ENCODE data around the gene BBIP1.

Gene BBIP1

DNA sequence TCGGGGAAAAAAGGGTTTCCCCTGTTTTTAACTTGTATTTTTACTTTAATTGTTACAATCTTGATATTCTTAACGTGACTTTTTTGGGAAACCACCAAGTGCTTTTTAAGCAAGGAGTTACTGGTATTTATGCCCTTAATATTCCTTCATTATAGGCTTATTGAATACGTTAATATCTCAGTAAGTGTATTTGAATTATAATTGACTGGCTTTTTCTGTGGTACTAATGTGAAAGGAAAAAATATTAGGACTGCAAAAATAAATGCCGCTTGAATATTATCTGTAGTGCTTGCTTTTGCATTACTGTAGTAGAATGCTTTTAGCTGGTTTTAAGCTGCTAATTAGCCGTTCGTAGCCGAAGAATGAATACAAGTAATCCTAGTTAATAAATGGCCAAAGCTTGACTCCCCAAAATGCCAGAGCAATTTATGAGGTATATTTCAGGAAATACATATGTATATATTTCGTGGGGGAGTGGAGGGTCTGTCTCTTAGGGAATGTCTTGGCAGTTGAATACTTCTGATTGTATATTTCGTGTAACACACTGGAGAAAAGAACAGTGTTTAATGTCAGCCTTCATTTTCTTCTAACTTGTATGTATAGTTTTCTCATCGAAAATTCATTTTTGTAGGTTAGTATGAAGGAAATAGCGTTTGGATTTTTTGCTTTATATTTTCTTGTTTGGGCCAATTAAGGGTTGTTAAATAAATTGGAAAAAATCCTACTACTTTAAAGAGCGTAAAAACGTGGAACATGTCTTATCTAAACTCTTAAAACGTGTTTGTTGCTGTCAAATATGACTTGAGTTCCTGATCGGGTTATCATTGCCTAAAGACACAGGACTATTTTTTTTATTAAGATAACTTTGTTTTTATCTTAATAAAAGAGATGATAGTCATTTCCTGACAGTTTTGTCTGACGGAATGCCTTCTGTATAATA, 45.7 kb downstream of the BBIP1 start:
- no peaks in the 10 kb centered on the region for H3K27me3 ChIP-seq (ENCODE audit: insufficient read depth, low read depth, severe bottlenecking)
- H3K27ac ChIP-seq = peak overlapping the region; percentile 97
- peaks cover 6% of the 10 kb centered on the region for H3K36me3 ChIP-seq
- DNase-seq = no peak
- TF ChIP-seq, protein P1, sequence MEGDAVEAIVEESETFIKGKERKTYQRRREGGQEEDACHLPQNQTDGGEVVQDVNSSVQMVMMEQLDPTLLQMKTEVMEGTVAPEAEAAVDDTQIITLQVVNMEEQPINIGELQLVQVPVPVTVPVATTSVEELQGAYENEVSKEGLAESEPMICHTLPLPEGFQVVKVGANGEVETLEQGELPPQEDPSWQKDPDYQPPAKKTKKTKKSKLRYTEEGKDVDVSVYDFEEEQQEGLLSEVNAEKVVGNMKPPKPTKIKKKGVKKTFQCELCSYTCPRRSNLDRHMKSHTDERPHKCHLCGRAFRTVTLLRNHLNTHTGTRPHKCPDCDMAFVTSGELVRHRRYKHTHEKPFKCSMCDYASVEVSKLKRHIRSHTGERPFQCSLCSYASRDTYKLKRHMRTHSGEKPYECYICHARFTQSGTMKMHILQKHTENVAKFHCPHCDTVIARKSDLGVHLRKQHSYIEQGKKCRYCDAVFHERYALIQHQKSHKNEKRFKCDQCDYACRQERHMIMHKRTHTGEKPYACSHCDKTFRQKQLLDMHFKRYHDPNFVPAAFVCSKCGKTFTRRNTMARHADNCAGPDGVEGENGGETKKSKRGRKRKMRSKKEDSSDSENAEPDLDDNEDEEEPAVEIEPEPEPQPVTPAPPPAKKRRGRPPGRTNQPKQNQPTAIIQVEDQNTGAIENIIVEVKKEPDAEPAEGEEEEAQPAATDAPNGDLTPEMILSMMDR (IDR thresholded peaks at IDR 0.05; ENCODE audit: low read depth, low read length) = no peak
- no peaks in the 10 kb centered on the region for H3K9me3 ChIP-seq (ENCODE audit: severe bottlenecking)
- peak overlapping the region; percentile 54 for H3K4me3 ChIP-seq (ENCODE audit: low read depth, low read length)

DNA sequence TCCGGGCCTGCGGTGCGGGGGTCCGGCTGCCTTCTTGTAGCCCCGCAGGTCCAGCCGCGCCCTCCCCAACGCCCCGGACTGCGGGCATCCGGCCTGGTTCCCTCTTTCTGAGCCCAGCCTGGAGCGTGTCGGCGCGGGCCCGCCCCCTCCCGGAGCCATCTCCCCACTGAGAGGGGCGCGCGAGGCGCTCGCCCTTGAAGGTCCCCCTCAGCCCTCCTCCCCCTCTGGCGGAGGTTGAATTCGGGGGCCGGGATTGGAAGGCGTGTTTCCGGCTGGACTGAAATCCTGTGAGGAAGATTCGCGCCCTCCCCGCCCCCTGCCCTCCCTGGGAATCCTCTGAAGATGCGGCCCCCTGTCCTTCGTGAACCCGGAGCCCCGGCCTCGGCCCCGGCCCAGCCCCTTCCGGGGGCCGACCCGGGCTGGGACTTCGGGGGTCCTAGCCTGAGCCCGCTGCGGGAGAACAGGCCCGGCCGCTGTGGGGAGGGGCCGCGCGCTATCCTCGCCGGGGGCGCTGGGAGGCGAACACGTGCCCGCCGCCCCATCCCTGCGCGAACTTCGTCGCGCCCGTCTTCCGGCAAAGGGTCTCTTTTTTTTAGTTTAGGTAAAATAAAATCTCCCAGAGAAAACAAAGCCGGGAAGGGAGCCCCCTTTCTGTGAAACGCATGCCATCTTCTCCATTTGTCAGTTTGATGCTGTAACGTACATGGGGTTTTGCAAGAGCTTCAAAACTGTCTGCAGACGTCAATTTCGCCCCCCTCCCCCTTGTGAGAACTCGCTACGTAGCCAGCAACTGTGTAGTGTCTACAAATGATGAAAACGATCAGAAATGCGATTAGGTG, 46.6 kb downstream of the BBIP1 start:
- Histone ChIP-seq H3K9me3 (ENCODE audit: severe bottlenecking) (no peaks in the 10 kb centered on the region), H3K27ac (peak overlapping the region; percentile 97), H3K4me3 (ENCODE audit: low read depth, low read length) (peak overlapping the region; percentile 54), H3K36me3 (peaks cover 6% of the 10 kb centered on the region; the same call in 1 of the 2 replicates), H3K27me3 (ENCODE audit: insufficient read depth, low read depth, severe bottlenecking) (no peaks in the 10 kb centered on the region)
- DNase-seq = peak; percentile 93
- TF ChIP-seq, protein P1 (IDR thresholded peaks at IDR 0.05; ENCODE audit: low read depth, low read length) = no peak

DNA sequence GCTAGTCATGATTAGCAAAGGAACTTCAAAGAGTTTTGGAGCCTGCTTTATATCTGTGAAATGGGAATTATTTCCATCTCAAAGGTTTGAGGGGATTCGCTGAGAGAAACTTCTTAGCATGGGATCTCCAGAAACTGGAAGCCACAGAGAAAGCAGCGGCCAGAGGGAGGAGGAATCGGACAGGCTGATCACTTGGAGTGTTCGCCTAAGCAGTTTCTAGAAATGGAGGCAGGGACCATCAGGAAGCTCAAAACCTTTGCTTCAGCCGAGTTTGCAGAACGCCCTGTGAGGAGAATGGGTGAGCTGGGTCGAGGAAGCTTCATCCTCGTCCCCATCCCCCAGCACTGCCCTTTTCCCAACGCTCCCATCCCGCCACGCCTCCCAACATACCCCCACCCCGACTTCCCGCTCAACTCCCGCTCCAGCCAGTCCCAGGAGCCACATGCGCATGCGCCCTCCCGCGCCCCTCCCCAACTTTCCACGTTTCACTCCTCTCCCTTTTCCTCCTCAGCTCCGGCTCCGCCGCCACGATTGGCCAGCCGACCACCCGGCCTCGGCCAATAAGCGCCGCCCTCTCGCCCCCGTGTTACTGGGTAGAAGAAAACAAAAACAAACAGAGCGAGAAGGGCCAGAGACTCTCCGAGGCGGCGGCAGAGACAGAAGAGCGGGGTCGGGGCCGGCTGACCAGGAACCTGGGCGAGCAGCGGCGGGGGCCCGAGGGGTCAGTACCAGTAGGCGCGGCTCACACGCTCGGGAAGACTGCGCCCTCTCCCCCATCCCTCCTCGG, 47.5 kb downstream of the BBIP1 start, which contains the start of gene PDCD4:
TSS of gene PDCD4 (plus strand) at position 631 of the 787 bp plus-strand sequence. CDS start 4,100 bp downstream, outside the sequence.
- Histone ChIP-seq H3K4me3 (ENCODE audit: low read depth, low read length) (peak within 1 kb of the TSS; percentile 54), H3K27ac (peak within 1 kb of the TSS; percentile 97), H3K9me3 (ENCODE audit: severe bottlenecking) (no peaks in the 10 kb centered on the region), H3K36me3 (peaks cover 6% of the 10 kb centered on the region; the same call in 1 of the 2 replicates), H3K27me3 (ENCODE audit: insufficient read depth, low read depth, severe bottlenecking) (no peaks in the 10 kb centered on the region)
- DNase-seq = peak; percentile 100
- TF ChIP-seq, protein P1 (IDR thresholded peaks at IDR 0.05; ENCODE audit: low read depth, low read length) = no peak

DNA sequence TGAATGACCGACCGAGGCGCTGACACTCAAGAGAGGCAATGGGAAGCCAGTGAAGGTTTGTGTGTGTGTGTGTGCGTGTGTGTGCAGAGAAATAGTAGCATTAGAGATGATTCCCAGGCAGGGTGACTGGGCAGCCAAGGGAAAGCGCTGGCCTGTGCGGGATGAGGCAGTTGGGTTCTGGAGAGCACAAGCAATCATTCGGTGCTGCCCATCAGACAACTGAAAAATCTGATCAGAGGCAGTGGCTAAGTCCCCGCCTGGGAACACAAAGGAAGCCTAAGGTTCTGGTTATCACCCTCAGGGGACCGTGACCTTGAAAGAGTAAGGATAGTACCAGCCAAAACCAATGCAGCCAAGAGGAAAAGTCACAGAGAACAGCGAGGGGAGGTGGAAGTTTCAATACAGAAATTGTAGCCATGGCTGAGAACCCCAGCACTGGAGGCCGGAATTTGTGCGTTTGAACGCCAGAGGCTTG, 48.1 kb downstream of the BBIP1 start:
- no peaks in the 10 kb centered on the region for H3K9me3 ChIP-seq (ENCODE audit: severe bottlenecking)
- peak overlapping the region; percentile 16 for H3K4me3 ChIP-seq (ENCODE audit: low read depth, low read length)
- no peaks in the 10 kb centered on the region for H3K27me3 ChIP-seq (ENCODE audit: insufficient read depth, low read depth, severe bottlenecking)
- H3K36me3 ChIP-seq = peaks cover under 1% of the 10 kb centered on the region; the same call in 1 of the 2 replicates
- TF ChIP-seq, protein P1 (IDR thresholded peaks at IDR 0.05; ENCODE audit: low read depth, low read length) = no peak
- H3K27ac ChIP-seq = peak overlapping the region; percentile 97
- DNase-seq = no peak

DNA sequence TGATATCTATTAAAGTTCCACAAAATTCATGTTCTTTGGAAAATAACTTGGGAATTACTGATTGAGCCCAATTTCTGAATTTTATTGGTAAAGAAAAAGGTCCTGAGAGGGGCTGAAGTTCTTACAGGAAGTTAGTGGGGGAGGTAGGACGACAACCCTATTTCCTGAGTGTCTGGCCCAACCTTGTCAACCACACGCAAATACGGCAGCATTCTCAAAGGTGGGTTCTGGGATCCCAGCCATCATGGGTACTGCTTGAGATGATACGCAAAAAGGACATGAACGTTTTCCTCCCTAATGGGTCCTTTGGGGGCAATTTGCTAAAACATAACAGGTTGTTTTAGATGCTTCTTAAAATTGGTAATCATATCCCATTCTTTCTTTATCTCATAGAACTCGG, 50.0 kb downstream of the BBIP1 start:
- TF ChIP-seq, protein P1 (IDR thresholded peaks at IDR 0.05; ENCODE audit: low read depth, low read length) = no peak
- H3K27ac ChIP-seq = no peak overlapping the region
- H3K27me3 ChIP-seq (ENCODE audit: insufficient read depth, low read depth, severe bottlenecking) = no peaks in the 10 kb centered on the region
- no peaks in the 10 kb centered on the region for H3K9me3 ChIP-seq (ENCODE audit: severe bottlenecking)
- H3K36me3 ChIP-seq = no peaks in the 10 kb centered on the region
- no peak overlapping the region for H3K4me3 ChIP-seq (ENCODE audit: low read depth, low read length)
- no peak for DNase-seq
